ENCODE measurements around the gene KIAA1958.

KIAA1958 gene

DNA sequence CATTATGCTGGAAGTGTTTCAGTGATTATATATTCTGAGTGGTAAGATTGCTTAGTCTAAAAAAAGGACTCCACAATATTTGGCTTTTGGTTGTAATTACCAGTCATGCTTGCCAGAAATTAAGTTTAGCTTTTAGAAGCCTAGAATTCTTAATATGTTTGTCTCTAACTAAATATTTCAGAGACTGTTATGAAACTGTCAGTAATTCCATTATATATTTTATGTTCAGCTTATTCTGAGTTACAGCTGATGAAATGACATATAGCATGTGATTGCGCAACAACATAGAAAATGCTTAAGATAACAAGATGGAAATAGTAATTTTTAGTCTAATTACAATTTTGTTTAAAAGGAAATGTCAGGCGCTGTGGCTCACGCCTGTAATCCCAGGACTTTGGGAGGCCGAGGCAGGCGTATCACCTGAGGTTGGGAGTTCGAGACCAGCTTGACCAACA lies 44.2 kb downstream of the KIAA1958 start:
- no peak overlapping the region for H3K4me3 ChIP-seq
- no peak for DNase-seq
- intact Hi-C loops (cut with DNase I; ENCODE audit: low total_unique reads) = no loop called here
- H3K36me3 ChIP-seq = no peaks in the 10 kb centered on the region
- H3K4me1 ChIP-seq = peaks cover 0 to 21% (median 4%) of the 10 kb centered on the region in 4 donors
- no peaks in the 10 kb centered on the region for H3K9me3 ChIP-seq
- TF ChIP-seq, protein P1, sequence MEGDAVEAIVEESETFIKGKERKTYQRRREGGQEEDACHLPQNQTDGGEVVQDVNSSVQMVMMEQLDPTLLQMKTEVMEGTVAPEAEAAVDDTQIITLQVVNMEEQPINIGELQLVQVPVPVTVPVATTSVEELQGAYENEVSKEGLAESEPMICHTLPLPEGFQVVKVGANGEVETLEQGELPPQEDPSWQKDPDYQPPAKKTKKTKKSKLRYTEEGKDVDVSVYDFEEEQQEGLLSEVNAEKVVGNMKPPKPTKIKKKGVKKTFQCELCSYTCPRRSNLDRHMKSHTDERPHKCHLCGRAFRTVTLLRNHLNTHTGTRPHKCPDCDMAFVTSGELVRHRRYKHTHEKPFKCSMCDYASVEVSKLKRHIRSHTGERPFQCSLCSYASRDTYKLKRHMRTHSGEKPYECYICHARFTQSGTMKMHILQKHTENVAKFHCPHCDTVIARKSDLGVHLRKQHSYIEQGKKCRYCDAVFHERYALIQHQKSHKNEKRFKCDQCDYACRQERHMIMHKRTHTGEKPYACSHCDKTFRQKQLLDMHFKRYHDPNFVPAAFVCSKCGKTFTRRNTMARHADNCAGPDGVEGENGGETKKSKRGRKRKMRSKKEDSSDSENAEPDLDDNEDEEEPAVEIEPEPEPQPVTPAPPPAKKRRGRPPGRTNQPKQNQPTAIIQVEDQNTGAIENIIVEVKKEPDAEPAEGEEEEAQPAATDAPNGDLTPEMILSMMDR (IDR thresholded peaks at IDR 0.05) = no peak
- H3K27ac ChIP-seq = no peak overlapping the region
- H3K27me3 ChIP-seq = no peaks in the 10 kb centered on the region

DNA sequence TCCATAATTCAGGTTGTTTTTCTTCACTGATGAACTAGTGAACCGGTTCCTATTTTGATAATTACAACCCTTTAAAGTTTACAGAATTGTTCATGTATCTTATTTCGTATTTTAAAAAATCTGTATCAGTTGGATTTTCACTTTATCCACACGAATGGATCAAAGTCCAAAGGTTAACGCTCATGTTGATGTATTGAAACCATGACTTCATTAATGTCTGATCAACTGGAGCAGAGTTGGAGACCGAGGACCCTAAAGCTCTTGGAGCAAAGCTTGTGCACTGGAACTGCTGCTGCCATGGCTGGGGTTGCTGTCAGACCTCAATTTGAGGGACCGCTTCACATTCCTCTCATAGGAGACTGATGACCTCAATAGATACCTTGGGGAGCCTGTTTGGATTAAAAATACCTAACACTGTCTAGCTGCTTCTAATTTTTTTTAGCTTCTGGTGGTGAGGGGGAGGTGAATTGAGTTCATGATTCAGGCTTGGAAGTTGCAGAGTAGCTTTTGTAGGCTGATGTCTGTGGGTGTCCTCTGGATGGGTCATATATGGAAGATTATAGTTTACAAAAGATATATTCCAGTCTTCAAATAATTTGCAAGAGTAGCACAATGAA lies 45.1 kb downstream of the KIAA1958 start:
- Histone ChIP-seq H3K36me3 (no peaks in the 10 kb centered on the region), H3K4me3 (no peak overlapping the region), H3K27me3 (no peaks in the 10 kb centered on the region), H3K4me1 (peaks cover 0 to 21% (median 4%) of the 10 kb centered on the region in 4 donors), H3K9me3 (no peaks in the 10 kb centered on the region), H3K27ac (no peak overlapping the region)
- TF ChIP-seq, protein P1 (IDR thresholded peaks at IDR 0.05) = no peak
- DNase-seq = no peak
- intact Hi-C loops (cut with DNase I; ENCODE audit: low total_unique reads) = no loop called here

DNA sequence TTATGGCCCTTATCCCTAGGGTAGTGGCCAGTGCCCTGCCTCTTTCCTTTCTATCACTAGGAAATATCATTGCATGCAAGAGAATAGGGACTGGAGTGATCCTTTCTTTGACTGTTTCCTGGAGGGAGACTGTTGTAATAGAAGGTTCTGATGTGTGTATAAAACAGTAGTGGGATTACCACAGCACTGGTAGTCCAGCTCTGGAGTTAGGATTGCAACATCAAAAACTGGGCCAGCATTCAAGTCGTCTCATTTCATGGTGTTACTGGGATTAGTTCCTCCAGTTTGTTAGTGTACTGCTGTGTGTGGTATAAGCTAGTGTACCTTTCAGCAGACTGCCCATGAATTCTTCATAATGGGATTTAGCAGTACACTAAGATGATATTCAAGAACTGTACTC lies 45.8 kb downstream of the KIAA1958 start:
- Histone ChIP-seq H3K27ac (no peak overlapping the region), H3K4me3 (no peak overlapping the region), H3K27me3 (no peaks in the 10 kb centered on the region), H3K4me1 (peaks cover 0 to 21% (median 4%) of the 10 kb centered on the region in 4 donors), H3K9me3 (no peaks in the 10 kb centered on the region), H3K36me3 (no peaks in the 10 kb centered on the region)
- intact Hi-C loops (cut with DNase I; ENCODE audit: low total_unique reads) = no loop called here
- DNase-seq = peak; percentile 54 to 65
- TF ChIP-seq, protein P1 (IDR thresholded peaks at IDR 0.05) = no peak

DNA sequence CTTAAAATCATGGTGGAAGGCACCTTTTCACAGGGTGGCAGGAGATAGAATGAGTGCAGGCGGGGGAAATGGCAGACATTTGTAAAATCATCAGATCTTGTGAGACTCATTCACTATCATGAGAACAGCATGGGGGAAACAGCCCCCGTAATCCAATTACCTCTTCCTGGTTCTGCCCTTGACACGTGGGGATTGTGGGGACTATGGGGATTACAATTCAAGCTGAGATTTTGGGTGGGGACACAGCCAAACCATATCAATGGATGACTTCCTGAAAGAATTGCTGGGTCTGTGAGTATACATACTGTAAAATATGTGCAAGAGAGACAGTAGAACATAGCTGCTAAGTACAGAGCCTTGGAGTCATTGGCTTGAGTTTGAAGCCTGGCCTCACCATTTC lies 47.0 kb downstream of the KIAA1958 start:
- Histone ChIP-seq H3K4me1 (peaks cover 0 to 21% (median 4%) of the 10 kb centered on the region in 4 donors), H3K9me3 (no peaks in the 10 kb centered on the region), H3K27me3 (no peaks in the 10 kb centered on the region), H3K36me3 (no peaks in the 10 kb centered on the region), H3K4me3 (no peak overlapping the region), H3K27ac (no peak overlapping the region)
- intact Hi-C loops (cut with DNase I; ENCODE audit: low total_unique reads) = no loop called here
- no peak for DNase-seq
- TF ChIP-seq, protein P1 (IDR thresholded peaks at IDR 0.05) = no peak

DNA sequence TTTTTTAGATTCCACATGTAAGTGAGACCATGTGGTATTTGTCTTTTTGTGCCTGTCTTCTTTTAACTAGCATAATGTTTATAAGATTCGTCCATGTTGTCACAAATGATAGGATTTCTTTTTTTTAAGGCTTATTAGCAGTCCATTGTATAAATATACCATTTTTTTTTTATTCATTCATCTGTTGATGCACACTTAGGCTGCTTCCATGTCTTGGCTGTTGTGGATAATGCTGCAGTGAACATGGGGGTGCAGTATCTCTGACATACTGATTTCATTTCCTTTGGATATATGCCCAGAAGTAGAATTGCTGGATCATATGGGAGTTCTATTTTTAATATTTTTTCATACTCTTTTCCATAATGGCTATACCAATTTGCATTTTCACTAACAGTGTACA lies 48.7 kb downstream of the KIAA1958 start:
- intact Hi-C loops (cut with DNase I; ENCODE audit: low total_unique reads) = no loop called here
- no peak for DNase-seq
- no peak overlapping the region for H3K4me3 ChIP-seq
- no peak overlapping the region for H3K27ac ChIP-seq
- no peaks in the 10 kb centered on the region for H3K36me3 ChIP-seq
- TF ChIP-seq, protein P1 (IDR thresholded peaks at IDR 0.05) = no peak
- H3K27me3 ChIP-seq = no peaks in the 10 kb centered on the region
- H3K4me1 ChIP-seq = peaks cover 0 to 21% (median 4%) of the 10 kb centered on the region in 4 donors
- no peaks in the 10 kb centered on the region for H3K9me3 ChIP-seq

Measured in tibial artery (tissue), 4 donors.